Activated B cell treated with CpG ODN at 0.5 μM for 24 hours (primary cell): ENCODE results near the gene ZNF783. TPM values are rescaled to one million over a fixed set of nuclear protein-coding genes. Genes with fewer than 3 reads are reported as not detected.
"Not testable (repeated sequence)": the region's sequence is repeated elsewhere in the genome, so short reads cannot be mapped to it uniquely, and the experiment has no call there.

Experiments used
- ATAC-seq: fragments of 200-7000 bp; cut with Tn5 transposase; one replicate; pipeline ENCODE4 v1.10.0; 2021; ENCODE audit warnings: low read depth, mild to moderate bottlenecking, moderate library complexity
- CTCF ChIA-PET: fragments of 350-600 bp; sonication (Branson Sonifier 250); formaldehyde crosslinking; loops from one replicate; lab custom pipeline; 2021; ENCODE audit warnings: antibody characterized with exemption; lab: Charles Lee
- POLR2A ChIA-PET: fragments of 350-600 bp; sonication (Branson Sonifier 250); formaldehyde crosslinking; loops from one replicate; lab custom pipeline; 2021; ENCODE audit warnings: antibody characterized with exemption; lab: Charles Lee
- DNase-seq: peaks from one replicate; pipeline ENCODE4 v3.0.0; 2022
- H3K27ac Mint-ChIP-seq: one replicate; pipeline ENCODE4 v1.8.0; 2020; ENCODE audit warnings: mixed read lengths
- H3K27me3 Mint-ChIP-seq: one replicate; pipeline ENCODE4 v1.8.0; 2021; ENCODE audit warnings: mixed read lengths
- H3K36me3 Mint-ChIP-seq: one replicate; pipeline ENCODE4 v1.8.0; 2021; ENCODE audit warnings: low read depth, mixed read lengths
- H3K4me1 Mint-ChIP-seq: one replicate; pipeline ENCODE4 v1.8.0; 2021; ENCODE audit warnings: mixed read lengths
- H3K4me3 Mint-ChIP-seq: one replicate; pipeline ENCODE4 v1.8.0; 2020; ENCODE audit warnings: mild to moderate bottlenecking, mixed read lengths
- H3K9me3 Mint-ChIP-seq: one replicate; pipeline ENCODE4 v1.8.0; 2020; ENCODE audit warnings: mixed read lengths
- intact Hi-C: fragments of 100-400 bp; cut with micrococcal nuclease; formaldehyde crosslinking; loops from one replicate; pipeline ENCODE4 v1.15.1; 2024
- total RNA-seq: library from RNA; stranded (reverse); gene quantifications from 2 replicates; pipeline ENCODE4 v1.2.3, GENCODE V29; 2022
- TF ChIP-seq, protein P1 (sequence below): fragments of 200-600 bp; IDR thresholded peaks from one replicate; pipeline ENCODE4 v1.8.0; 2022; ENCODE audit warnings: antibody characterized with exemption, mild to moderate bottlenecking

The ZNF783 gene
- total RNA-seq, 1 donor from 2014 or later = 34.1 TPM

- intact Hi-C loops = no loop called here
- POLR2A ChIA-PET = no interaction called here
- no peak overlapping the region for H3K4me3 Mint-ChIP-seq
- ATAC-seq (no peak), DNase-seq (no peak)
- H3K27ac Mint-ChIP-seq = no peak overlapping the region
- H3K4me1 Mint-ChIP-seq = no peaks in the 10 kb centered on the region
- H3K27me3 Mint-ChIP-seq = no peaks in the 10 kb centered on the region
- TF ChIP-seq, protein P1, sequence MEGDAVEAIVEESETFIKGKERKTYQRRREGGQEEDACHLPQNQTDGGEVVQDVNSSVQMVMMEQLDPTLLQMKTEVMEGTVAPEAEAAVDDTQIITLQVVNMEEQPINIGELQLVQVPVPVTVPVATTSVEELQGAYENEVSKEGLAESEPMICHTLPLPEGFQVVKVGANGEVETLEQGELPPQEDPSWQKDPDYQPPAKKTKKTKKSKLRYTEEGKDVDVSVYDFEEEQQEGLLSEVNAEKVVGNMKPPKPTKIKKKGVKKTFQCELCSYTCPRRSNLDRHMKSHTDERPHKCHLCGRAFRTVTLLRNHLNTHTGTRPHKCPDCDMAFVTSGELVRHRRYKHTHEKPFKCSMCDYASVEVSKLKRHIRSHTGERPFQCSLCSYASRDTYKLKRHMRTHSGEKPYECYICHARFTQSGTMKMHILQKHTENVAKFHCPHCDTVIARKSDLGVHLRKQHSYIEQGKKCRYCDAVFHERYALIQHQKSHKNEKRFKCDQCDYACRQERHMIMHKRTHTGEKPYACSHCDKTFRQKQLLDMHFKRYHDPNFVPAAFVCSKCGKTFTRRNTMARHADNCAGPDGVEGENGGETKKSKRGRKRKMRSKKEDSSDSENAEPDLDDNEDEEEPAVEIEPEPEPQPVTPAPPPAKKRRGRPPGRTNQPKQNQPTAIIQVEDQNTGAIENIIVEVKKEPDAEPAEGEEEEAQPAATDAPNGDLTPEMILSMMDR = no peak
- peaks cover 41% of the 10 kb centered on the region for H3K36me3 Mint-ChIP-seq
- CTCF ChIA-PET = no interaction called here
- no peaks in the 10 kb centered on the region for H3K9me3 Mint-ChIP-seq
These were observed 36.9 kb upstream of the ZNF783 start for GRCh38 chr7:149225106-149225505.

GRCh38 chr7:149225656-149226055, 36.3 kb upstream of the ZNF783 start:
- Mint-ChIP-seq H3K4me1 (no peaks in the 10 kb centered on the region), H3K27ac (no peak overlapping the region), H3K36me3 (peaks cover 38% of the 10 kb centered on the region), H3K27me3 (no peaks in the 10 kb centered on the region), H3K4me3 (no peak overlapping the region), H3K9me3 (no peaks in the 10 kb centered on the region)
- ChIA-PET POLR2A (no interaction called here), CTCF (no interaction called here)
- TF ChIP-seq, protein P1 = no peak
- intact Hi-C loops = no loop called here
- DNase-seq (no peak), ATAC-seq (no peak)

- DNase-seq, CTCF ChIA-PET, H3K9me3 Mint-ChIP-seq, H3K27ac Mint-ChIP-seq, H3K27me3 Mint-ChIP-seq, H3K4me1 Mint-ChIP-seq, ATAC-seq, H3K4me3 Mint-ChIP-seq, intact Hi-C loops, POLR2A ChIA-PET: not testable (repeated sequence)
- H3K36me3 Mint-ChIP-seq = peaks cover 32% of the 10 kb centered on the region
These were observed 35.6 kb upstream of the ZNF783 start for GRCh38 chr7:149226366-149226765.

- H3K4me3 Mint-ChIP-seq = no peak overlapping the region
- no peak overlapping the region for H3K27ac Mint-ChIP-seq
- H3K9me3 Mint-ChIP-seq = no peaks in the 10 kb centered on the region
- TF ChIP-seq, protein P1 = no peak
- CTCF ChIA-PET = no interaction called here
- H3K36me3 Mint-ChIP-seq = peaks cover 27% of the 10 kb centered on the region
- ATAC-seq (no peak), DNase-seq (no peak)
- POLR2A ChIA-PET = no interaction called here
- H3K27me3 Mint-ChIP-seq = no peaks in the 10 kb centered on the region
- no peaks in the 10 kb centered on the region for H3K4me1 Mint-ChIP-seq
- intact Hi-C loops = no loop called here
These were observed 35.0 kb upstream of the ZNF783 start for GRCh38 chr7:149226840-149227494.

DNA sequence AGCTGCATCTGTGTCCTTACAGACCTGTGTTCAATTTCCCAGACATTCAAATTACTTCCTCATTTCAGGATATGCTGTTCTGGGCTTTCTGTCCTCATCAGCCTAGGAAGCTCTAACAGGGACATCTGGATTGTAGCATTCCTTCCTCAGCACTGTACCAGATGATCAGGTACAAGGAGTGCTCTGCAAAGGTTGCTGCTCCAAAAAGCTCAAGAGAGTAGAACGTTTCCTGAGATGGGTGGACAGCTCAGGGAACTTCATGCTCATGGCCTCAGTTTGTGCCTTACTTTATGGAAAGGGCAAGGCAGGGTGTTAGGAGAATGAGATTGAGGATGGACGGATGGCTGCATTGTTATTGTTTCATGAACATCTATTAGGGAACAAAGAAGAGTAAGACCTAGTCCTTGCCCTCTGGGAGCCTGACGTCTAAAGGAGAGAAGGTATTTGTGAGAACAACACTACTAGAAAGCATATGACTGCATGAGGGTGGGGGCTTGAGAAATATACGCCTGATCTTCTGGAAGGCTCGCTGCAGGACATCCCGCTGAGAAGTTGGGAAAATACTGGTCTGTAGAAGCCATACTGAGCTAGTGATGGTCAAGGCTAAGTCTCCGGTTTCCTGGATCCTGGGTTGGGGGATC, 33.0 kb upstream of the ZNF783 start:
- no peaks in the 10 kb centered on the region for H3K4me1 Mint-ChIP-seq
- H3K4me3 Mint-ChIP-seq = no peak overlapping the region
- intact Hi-C loops = no loop called here
- H3K27ac Mint-ChIP-seq = no peak overlapping the region
- peaks cover 10% of the 10 kb centered on the region for H3K27me3 Mint-ChIP-seq
- peaks cover 16% of the 10 kb centered on the region for H3K36me3 Mint-ChIP-seq
- H3K9me3 Mint-ChIP-seq = no peaks in the 10 kb centered on the region
- DNase-seq (no peak), ATAC-seq (no peak)
- POLR2A ChIA-PET = no interaction called here
- CTCF ChIA-PET = no interaction called here
- TF ChIP-seq, protein P1 = no peak
